NCI-H187 (cell line): ENCODE measurements around the gene LYVE1.

Source experiments
- DNase-seq, 2 experiments: peaks; one replicate each; lab custom pipeline; 2025; lab: John Stamatoyannopoulos, UW

Gene LYVE1

DNA sequence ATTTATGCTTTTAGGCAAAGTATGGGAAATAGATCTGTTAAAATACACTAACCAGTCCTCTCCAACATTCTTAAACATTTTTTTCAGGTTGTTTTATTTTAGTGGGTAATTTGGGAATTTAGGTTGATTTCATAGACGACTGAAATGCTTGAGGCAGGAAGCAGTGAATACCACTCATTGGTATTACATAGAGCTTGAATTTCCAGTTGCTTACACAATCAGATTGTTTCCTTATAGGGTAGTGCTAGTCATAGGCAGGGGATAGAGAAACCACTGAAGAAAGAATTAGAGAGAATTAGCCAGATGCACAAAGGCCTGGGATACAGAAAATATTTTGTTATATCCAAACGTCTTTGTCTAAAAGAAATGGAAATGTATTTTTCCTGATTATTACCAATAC is 23.9 kb upstream of the LYVE1 start:
- DNase-seq = no peak

DNA sequence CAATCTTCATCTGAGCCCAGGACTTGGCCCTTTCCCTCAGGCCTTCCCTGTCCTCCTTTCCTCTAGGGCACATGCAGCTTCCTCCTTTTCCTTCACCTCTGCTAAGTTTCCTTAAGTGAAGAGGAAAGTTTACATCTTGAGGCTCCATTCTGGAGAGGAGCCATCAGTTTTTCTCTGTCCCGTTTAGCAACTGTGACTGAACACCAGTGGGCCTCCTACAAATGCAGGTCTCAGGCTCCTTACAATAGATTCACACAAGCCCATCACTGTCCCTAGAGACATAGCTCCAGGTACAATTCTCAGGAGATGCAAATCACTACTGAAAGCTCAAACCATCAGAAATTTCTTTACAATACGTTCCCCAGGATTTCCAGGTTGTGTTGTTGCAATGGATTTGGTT is 23.3 kb upstream of the LYVE1 start:
- no peak for DNase-seq

DNA sequence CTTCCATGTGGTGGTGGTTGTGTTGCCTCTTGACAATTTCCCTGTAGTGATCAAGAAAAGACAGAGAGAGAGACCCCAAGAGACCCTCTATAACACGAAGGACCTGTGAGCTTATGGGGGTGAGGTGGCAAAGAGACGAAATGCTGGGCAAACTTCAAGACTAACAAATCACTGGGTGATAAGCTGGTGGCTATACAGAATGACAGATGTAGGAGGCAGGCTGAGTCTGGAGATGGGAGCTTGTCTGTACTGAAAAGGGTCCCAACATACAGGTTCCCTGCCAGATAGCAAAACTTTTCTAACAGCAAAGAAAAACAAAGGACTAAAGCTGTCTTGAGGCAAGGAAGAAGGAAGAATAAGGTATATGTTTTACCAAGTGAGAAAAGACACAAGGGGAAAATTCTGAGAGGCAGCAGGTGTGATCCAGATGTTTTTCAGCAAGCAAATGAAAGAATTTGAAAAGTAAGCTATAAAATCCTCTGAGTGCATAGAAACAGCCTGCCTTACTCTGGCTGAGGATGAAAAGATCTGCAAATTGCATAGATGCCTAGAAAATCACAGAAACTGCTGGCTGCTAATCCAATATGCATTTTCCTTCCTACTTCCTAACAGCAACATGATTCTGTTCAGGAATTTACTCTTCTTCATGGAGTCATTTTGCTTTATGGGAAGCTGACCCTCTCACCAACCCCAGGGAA is 21.9 kb upstream of the LYVE1 start:
- DNase-seq = no peak

DNA sequence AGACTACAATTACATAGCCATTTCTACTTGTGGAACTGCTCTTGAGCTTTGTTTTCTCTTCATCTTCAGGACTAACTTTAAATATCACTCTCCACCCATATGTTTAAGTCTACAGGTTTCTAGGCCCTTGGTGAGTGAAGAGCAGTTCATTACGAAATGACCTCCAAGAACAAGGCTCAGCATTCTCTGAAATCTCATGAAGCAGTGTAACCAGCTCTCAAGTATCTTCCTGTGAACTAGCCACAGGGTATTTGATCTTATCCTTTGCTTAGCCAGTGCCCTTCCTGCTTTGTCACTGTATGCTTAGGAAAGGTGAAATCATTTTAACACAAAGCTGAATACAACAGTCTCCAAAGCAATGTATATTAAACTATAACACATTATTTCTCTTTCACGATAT is 20.4 kb upstream of the LYVE1 start:
- DNase-seq = no peak

DNA sequence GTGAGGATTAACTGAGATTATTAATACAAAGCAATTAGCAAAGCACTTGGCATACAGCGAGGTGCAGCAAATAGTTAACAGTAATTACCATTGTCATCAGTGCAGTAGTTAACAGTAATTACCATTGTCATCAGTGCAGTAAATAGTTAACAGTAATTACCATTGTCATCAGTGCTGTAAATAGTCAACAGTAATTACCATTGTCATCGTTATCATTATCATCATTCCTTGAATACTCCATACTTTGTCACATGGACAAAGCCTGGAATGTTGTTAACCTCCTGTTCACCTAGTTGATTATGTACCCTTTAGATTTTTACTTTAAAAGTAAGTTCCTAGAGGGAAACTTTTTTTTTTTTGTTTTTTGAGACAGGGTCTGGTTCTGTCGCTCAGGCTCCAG is 19.5 kb upstream of the LYVE1 start:
- no peak for DNase-seq

DNA sequence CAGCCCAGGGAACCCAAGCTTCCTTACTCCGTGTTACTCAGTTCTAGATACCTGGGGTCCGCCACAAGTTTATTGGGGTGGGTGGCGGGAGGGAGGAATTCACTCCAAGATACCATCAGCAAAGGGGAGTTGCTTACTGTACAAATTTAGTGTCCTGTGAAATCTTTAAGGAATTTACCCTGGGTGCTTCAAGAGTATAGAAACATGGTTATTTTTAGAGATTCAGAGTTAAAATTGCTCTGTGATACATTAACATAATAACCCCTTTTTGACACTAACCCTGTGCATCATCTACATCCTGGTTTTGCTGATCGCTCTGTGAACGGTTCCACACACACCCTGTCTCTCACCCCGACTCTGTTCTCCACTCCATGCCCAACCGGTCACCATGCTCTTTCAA is 18.9 kb upstream of the LYVE1 start:
- DNase-seq = no peak

DNA sequence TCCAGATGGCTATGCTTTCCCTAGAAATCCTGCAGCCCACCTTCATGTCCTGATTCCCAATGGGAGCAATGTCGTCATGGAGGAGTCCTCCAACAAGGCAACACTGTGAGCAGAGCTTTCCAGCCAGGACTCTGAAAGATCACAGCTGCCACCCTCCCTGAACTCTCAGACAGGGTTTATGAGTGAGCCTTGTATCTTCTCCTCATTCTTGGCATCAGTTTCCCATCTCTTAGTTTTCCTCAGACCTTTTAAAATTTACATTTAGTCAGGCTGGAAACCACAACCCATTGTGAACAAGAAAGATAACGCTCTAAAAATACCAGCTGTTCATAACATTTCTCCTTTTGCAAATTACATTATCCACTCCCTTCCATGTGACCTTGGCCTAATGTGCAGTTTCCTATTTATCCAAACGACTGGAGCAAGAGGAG is 15.6 kb upstream of the LYVE1 start:
- DNase-seq = no peak

DNA sequence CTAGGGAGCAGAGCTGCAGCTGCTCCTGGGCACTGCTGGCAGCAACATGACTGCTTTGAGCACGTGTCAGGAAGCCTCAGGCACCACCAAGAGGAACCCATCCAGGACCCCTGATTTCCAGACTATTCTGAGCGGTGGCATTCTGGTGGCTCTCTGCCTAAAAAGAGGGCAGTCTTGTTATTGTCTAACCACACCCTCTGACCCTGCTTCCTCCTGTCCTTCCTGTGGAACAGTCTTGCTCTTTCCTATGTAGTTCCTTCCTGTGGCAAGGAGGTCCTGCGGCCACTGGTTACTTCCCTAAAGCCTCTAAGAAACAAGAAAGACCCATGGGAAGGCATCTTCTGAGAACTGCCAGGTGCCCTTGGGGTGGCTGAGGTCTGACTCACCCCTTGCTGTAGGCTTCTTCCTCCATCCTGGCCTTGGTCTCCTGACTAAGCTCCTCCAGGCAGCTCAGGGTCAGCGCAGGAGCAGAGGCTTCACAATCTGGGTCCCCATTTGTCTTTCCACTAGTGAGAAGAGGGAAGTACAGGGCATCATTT is 13.1 kb upstream of the LYVE1 start:
- DNase-seq = no peak

DNA sequence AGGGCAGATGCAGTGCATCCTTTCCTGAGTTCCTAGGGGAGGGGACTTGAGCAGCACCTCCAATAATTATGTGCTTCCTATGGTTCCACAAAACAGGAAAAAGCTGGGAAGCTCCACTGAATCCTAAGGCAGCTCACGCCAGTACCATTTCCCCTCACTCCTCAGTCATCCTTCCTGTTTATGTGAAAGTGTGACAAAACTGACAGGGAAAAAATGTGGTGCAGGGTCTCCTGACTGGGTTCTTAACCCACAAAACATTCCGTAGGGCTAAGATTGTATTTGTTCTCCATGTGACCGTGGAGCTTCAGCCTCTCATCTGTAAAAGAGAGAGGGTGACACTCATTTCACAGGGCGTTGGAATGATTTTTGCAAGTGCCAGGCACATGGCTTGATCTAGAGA is 12.2 kb upstream of the LYVE1 start:
- no peak for DNase-seq

DNA sequence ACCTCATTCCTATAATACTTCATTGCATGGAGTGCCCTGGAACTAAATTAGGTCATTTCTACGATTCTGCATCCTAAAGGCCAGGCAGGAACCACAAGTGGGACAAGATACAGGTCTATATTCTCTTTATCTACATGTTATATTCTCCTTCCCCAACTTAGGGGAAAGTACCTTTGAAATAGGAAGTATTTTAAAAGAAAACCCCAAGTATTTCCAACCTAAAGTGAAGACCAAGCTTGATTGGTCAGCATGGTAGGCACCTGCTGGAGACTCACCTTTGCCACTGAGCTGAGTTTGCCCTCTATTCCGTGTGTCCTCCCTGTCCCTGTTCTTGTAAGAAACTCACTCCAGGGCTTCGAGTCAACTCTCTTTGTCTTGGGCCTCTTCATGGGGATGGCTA is 11.2 kb upstream of the LYVE1 start:
- DNase-seq = no peak

DNA sequence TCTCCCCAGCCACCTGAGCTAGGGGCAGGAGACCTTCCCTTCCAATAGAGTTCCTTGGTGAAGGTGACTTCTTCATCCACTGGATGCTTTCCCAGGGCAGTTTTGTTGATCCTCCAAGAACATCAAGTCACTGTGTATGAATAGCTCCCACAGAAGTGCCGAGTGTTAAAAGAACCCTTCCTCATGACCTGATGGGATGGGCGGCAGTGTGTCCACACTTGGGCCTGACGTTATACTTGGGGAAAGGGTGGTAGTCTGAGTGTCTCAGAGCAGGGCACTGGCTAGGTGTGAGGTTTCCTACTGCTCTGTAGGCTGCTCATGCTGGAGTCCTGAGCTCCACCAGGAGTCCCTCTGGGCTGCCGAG is 7.6 kb upstream of the LYVE1 start:
- DNase-seq = no peak

DNA sequence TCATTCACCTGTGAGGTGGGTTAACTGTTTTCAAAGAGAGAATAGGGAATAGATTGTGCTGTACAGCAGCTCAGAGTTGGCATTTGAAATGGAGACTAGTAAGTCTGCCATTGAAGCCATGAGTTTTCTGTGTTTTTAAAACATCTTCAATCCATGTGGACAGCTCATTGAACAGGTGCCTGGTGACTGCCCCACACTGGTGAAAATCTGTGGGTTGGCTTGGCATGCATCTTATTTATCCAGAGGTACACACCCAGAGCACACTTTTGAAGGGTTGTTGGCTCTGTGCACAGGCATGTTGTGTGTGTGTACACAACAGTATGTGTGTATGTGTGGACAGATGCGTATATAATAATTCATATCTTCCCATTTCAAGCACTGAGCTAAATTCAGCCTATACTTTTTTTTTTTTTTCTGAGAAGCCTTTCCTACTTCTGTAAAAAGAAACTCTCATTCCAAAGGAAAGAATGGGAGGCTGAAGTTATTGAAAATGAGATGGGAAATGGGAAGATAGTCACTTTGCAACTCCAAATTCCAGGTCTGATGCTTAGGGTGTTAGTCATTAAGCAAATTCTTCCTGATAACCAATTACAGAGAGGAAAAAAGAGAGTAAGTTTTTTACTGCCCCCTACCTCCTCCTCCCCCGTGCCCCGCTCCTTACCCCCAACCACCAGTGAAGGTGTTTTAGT is 7.0 kb upstream of the LYVE1 start:
- no peak for DNase-seq

DNA sequence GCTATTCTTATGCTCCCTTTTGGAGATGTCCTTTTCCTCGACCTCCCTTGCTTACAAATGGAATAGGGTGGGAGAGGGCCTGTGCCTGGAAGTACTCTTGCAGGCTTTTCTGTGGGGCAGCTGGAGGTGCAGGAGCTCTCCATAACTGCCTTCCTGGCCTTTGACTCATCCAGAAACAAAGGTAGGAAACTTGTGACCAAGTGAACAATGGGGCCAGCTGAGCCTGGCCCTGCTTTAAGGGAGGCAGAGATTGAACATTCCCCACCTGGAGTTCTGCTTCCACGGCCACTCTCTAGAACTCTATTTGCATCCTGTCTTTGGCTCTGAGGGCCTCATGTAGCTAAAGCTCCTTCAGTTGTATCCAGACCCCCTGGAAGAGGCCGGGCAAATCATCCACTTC is 5.1 kb upstream of the LYVE1 start:
- no peak for DNase-seq

DNA sequence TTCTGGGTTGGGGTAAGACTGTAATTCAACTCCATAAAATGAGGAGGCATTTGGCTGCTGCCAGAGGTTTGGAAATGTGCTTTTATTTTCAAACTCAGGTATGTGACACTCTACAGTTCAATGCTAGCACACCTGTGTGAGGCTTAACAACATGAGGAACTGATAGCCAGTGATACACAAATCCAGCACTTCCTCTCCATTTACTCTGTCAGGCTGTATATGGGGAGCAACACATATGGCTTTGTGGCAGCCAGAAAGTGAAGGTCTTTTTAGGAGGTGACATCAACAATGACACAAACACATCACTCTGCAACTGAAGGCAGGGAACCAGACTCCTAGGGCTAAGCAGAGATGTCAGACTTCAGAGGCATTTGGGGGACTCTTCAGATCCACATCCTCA is 4.6 kb upstream of the LYVE1 start:
- no peak for DNase-seq

DNA sequence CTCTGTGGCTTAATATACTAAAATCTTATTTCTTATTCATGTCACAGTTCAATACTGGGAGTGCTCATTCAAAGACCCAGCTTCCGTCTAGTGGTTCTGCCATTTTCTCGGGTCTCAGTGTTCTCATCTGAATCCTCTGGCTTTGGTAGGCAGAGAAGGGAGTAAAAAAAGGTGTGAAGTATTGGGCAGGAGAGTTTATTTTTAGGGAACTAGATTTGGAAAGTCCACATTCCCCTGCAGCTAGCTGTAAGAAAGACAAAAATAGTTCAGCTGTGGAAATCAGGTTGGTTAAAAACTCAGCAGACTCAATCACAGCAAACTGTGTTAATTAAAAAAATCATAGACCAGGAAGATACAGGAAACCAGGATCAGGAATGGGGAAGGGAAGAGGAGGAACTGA is 4.1 kb upstream of the LYVE1 start:
- no peak for DNase-seq

DNA sequence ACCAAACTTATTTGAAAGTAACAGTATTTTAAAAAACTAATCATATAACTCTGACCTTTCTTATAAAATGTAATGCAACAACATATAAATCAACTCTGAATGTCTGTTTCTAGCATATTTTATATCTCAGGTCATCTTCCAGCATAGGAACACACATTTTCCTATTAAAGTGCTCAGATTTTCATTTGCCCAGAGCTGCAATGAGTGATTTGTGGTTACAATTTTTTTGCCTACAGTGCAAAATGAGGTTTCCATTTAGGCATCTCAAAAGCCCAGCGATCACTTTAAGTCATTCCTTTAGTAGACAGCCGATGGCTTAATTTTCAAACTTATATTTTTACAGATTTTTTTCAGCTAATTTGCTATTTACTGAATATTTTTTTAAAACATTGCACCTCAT is 1.0 kb downstream of the LYVE1 start:
- DNase-seq = no peak

DNA sequence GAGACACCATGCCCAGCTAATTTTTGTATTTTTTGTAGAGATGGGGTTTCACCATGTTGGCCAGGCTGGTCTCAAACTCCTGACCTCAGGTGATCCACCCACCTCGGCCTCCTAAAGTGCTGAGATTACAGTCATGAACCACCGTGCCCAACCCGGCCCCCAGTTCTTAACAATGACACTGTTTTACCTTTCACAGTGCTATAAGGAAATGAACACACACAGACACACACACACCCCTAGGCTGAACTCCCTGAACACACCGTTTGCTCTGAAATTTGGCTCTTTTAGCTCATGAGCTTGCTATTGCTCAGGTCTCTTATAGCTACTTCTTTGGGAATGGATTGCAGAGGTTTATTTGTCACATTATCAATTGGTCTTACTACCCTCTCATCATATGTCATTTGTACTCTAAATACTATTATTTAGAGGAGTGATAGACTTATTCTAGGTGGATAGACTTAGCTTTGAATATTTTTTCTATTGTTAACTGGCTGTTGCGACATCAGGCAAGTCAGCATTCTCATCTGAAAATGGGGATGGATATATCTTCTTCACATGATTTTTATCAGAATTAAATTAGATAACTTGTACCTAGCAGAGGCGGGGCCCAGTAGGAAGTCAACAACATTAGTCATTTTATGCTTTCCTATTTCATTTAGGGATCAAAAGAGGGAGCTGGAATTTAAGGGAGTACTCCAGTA is 2.1 kb downstream of the LYVE1 start:
- no peak for DNase-seq

DNA sequence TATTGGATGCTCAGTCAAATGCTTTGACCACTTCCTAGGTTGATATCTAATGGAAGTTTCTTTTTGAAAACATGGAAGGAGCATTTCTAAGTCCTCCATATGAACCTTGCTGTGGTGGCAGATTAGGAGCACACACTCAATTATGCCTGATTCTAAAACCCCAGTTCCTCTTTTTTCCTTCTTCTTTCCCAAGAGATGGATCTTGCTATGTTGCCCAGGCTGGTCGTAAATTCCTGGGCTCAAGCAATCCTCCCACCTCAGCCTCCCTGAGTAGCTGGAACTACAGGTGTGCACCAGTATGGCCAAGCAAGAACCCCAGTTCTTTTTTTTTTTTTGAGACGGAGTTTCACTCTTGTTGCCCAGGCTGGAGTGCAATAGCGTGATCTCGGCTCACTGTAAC is 3.0 kb downstream of the LYVE1 start:
- DNase-seq = no peak

DNA sequence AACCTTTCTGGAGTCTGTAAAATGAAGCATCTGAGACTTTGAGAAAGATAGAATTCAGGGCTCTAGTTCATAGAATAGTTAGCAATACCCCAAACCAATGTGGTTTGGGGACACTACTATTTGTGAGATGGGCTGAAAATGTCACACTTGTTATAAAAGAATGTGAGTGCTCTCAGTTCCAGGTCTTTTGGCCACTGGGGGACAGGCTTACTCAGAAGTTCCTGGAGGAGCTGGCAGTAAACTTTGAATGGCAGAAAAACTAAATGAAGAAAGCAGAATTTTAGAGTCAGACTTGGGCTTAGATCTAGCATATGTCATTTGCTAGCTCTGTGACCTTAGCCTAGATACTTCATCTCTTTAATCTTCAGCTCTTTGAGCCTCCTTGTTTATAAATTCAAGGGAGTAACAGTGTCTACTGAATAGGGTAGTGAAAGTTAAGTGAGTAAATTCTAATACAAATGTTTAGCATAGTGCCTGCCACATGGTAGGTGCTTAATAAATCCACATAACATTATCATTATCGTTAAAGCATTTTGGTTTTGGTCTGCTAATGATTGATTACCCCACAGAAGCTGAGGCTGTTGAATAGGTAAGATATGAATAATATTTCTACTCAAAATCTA is 3.7 kb downstream of the LYVE1 start:
- DNase-seq = no peak

DNA sequence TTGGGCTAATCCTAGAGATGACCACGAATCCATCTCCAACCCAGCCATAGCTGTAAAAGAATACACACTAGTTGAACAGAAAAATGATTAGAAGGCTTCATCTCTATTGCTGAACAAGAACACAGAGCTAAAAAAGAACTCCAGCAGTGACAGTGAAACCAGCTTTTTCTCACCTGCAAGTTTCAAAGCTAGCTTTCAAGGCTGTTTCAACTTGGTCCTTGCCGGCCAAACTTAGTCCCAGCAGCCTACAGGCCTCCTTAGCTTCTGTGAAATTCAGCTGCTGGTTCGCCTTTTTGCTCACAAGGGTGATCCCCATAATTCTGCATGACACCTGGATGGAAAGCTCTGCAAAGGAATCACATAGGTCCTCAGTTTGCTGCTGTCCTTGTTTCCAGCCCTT is 4.4 kb downstream of the LYVE1 start:
- no peak for DNase-seq

DNA sequence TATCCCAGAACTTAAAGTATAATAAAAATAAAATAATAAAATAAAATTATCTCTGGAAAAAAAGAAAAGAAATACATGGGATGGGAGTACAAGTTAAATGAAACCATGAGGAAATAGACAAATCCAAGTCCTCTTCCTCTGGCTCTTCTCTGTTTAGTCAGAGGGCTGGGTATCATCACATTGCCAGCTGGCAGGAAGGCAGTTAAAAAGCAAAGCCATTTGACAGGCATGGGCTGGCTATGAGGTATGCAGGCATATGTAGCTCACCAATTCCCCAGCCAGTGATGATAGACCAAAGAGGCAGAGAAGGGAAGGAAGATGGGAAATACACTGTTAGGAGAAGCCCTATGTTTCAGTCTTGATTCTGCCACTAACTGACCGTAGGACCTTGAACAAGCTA is 6.5 kb downstream of the LYVE1 start:
- no peak for DNase-seq

DNA sequence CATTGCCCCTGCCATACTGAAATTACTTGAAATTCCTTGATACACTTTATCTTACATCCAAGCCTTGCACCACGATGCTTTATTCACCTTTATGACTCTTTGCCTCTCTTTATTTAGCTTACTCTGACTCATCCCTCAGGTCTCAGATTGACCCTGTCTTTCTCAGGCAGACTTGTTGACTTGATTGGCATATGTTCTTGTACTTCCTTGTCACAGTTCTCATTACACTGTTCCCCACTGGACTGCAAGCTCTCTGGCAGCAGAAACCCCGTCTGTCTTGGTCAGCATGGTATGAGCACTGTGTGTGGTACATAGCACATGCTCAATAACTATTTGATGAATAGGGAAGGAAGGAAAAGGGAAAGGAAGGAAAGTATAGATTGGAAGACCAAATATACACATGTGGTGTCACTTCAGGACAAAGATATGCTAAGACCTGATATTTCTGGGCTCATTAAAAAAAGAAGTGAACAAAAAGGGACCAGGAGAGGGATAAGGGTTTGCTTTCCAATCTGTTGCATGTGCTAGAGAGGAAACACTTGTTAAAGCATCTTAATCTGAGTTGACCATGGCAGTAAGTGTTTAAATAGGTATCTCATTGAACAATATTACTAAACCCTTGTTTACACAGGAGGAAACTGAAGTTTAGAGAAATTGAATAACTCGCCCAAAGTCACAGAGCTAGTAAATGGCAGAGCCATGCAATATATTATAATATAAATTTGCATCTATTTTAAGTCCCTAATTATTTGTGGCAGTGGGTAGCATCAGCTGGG is 7.2 kb downstream of the LYVE1 start:
- DNase-seq = no peak
